HG03439 (cell line): Measurements from ENCODE around the gene MYBPC2.

Experiments used
- ATAC-seq: cut with Tn5 transposase; IDR thresholded peaks from one replicate; pipeline ENCODE4 v1.9.1; 2021; ENCODE audit warnings: mild to moderate bottlenecking, moderate library complexity; ENCODE audit not compliant: unreplicated experiment

The MYBPC2 gene

GRCh38 chr19:50496189-50497021, 63.7 kb downstream of the MYBPC2 start:
- no peak for ATAC-seq

GRCh38 chr19:50497022-50497405, 64.3 kb downstream of the MYBPC2 start:
- no peak for ATAC-seq

GRCh38 chr19:50498219-50499056, 65.7 kb downstream of the MYBPC2 start:
- ATAC-seq = no peak

- no peak for ATAC-seq
These were observed 67.5 kb downstream of the MYBPC2 start for GRCh38 chr19:50500060-50500752.

GRCh38 chr19:50500753-50501151, 68.1 kb downstream of the MYBPC2 start:
- no peak for ATAC-seq

- ATAC-seq = no peak
These were observed 68.5 kb downstream of the MYBPC2 start for GRCh38 chr19:50501186-50501567.

GRCh38 chr19:50501568-50502475, 69.1 kb downstream of the MYBPC2 start:
- no peak for ATAC-seq

GRCh38 chr19:50505856-50506611, 73.3 kb downstream of the MYBPC2 start:
- no peak for ATAC-seq

GRCh38 chr19:50506700-50507099, 74.0 kb downstream of the MYBPC2 start:
- ATAC-seq = no peak

GRCh38 chr19:50507376-50507775, 74.7 kb downstream of the MYBPC2 start:
- no peak for ATAC-seq

GRCh38 chr19:50508843-50509190, 76.1 kb downstream of the MYBPC2 start:
- no peak for ATAC-seq

- ATAC-seq = no peak
These were observed 76.7 kb downstream of the MYBPC2 start for GRCh38 chr19:50509366-50509765.

GRCh38 chr19:50510121-50510670, 77.5 kb downstream of the MYBPC2 start:
- ATAC-seq = no peak

GRCh38 chr19:50510700-50511068, 78.0 kb downstream of the MYBPC2 start:
- no peak for ATAC-seq

GRCh38 chr19:50511069-50511822, 78.6 kb downstream of the MYBPC2 start, which contains the start of gene JOSD2:
JOSD2 (minus strand) TSS chr19:50511191; CDS start chr19:50510431, 760 bp downstream.
- peak; percentile 85 for ATAC-seq

- ATAC-seq = no peak
These were observed 79.7 kb downstream of the MYBPC2 start for GRCh38 chr19:50512112-50512998.

GRCh38 chr19:50512999-50513745, 80.5 kb downstream of the MYBPC2 start:
- no peak for ATAC-seq
